K562 (cell line): ENCODE data around the gene RGL2. TPM values are rescaled to one million over a fixed set of nuclear protein-coding genes. Genes with fewer than 3 reads are reported as not detected.

Source experiments
- CBX5 ChIP-seq: IDR thresholded peaks from 2 replicates; pipeline ENCODE4 v1.6.1; 2014; ENCODE audit warnings: low read depth, borderline replicate concordance
- CC2D1A ChIP-seq: fragments of 450-650 bp; IDR thresholded peaks from 2 replicates; pipeline ENCODE4 v1.6.1; 2017; ENCODE audit warnings: mild to moderate bottlenecking
- CHD2 ChIP-seq: IDR thresholded peaks from 2 replicates; pipeline ENCODE4 v1.6.1; 2011; ENCODE audit warnings: low read depth, low read length
- E2F3 ChIP-seq: fragments of 250-450 bp; sonication (Bioruptor Pico); IDR thresholded peaks from 2 replicates; pipeline ENCODE4 v1.4.0; 2020; ENCODE audit warnings: mild to moderate bottlenecking
- IRF2 ChIP-seq: sonication (generic); formaldehyde crosslinking; IDR thresholded peaks from 2 replicates; pipeline ENCODE4 v1.8.1; 2022; ENCODE audit warnings: mild to moderate bottlenecking, missing genetic modification reagents
- LEF1 ChIP-seq: fragments of 450-650 bp; IDR thresholded peaks from 2 replicates; pipeline ENCODE4 v1.6.1; 2016; ENCODE audit warnings: mild to moderate bottlenecking
- NCOA2 ChIP-seq, 2 experiments: fragments of 450-650 bp; IDR thresholded peaks; 2 replicates each; pipeline ENCODE4 v1.6.1; 2018; ENCODE audit warnings: mild to moderate bottlenecking in 2 of 2, moderate library complexity in 1 of 2; ENCODE audit not compliant: partially characterized antibody in 2 of 2
- PCBP2 ChIP-seq: fragments of 200-400 bp; formaldehyde crosslinking; IDR thresholded peaks from 2 replicates; pipeline ENCODE4 v1.6.1; 2018; ENCODE audit warnings: low read length, low read depth, mild to moderate bottlenecking, moderate library complexity; ENCODE audit not compliant: poor library complexity, severe bottlenecking
- SIX5 ChIP-seq, 2 experiments: IDR thresholded peaks; 2 replicates each; pipeline ENCODE4 v1.6.1; 2011; ENCODE audit warnings: low read length in 2 of 2, borderline replicate concordance in 1 of 2, low read depth in 1 of 2, mild to moderate bottlenecking in 1 of 2, moderate library complexity in 1 of 2; ENCODE audit not compliant: insufficient read depth in 1 of 2
- SMAD4 ChIP-seq: fragments of 250-450 bp; sonication (Bioruptor Pico); conservative IDR thresholded peaks from 2 replicates; pipeline ENCODE4 v1.8.0; 2021; ENCODE audit warnings: inconsistent platforms, mild to moderate bottlenecking, moderate library complexity
- TCF7 ChIP-seq: sonication (generic); IDR thresholded peaks from 2 replicates; pipeline ENCODE4 v1.6.1; 2016; ENCODE audit warnings: antibody characterized with exemption, borderline replicate concordance
- TGIF2 ChIP-seq: sonication (generic); formaldehyde crosslinking; IDR thresholded peaks from 2 replicates; pipeline ENCODE4 v1.8.1; 2022; ENCODE audit warnings: mild to moderate bottlenecking, missing genetic modification reagents, moderate library complexity
- ZC3H4 ChIP-seq: sonication (generic); formaldehyde crosslinking; IDR thresholded peaks from 2 replicates; pipeline ENCODE4 v1.9.0; 2021; ENCODE audit warnings: missing genetic modification reagents, borderline replicate concordance
- ZC3H8 ChIP-seq: fragments of 450-650 bp; IDR thresholded peaks from 2 replicates; pipeline ENCODE4 v1.6.1; 2017
- ZNF41 ChIP-seq: fragments of 250-450 bp; sonication (Bioruptor Pico); conservative IDR thresholded peaks from 2 replicates; pipeline ENCODE4 v1.4.0; 2020; ENCODE audit warnings: mild to moderate bottlenecking
- ZNF830 ChIP-seq: fragments of 250-450 bp; sonication (Bioruptor Pico); IDR thresholded peaks from 2 replicates; pipeline ENCODE4 v1.5.0; 2021; ENCODE audit warnings: mild to moderate bottlenecking
- polyA plus RNA-seq, 8 experiments: library from polyadenylated mRNA; depleted of rRNA in 4 of 8; stranded (reverse) in 5 of 8; unstranded in 3 of 8; fragments of >200 nt; fragmentation: Nextera tagmentation in 2 of 8; fragmentation: Illumina TruSeq in 1 of 8; extraction: Ambion mirVana in 2 of 8; extraction: Trizol in 1 of 8; gene quantifications; 2 replicates each; pipeline versions ENCODE4 v1.2.1 to v1.2.3, GENCODE V29; 2011 to 2014; ENCODE audit warnings: inconsistent platforms in 1 of 8, missing spikeins in 1 of 8
- total RNA-seq, 7 experiments: library from RNA; depleted of rRNA in 6 of 7; stranded (reverse); fragments of >200 nt in 6 of 7; fragmentation: Illumina TruSeq in 2 of 7; extraction: Trizol in 2 of 7; gene quantifications; 2 replicates each; pipeline versions ENCODE4 v1.2.1 to v1.2.3, GENCODE V29; 2011 to 2021; ENCODE audit warnings: low replicate concordance in 1 of 7
- TF ChIP-seq, protein P1 (sequence below): fragments of 450-650 bp; IDR thresholded peaks from 2 replicates; pipeline ENCODE4 v1.6.1; 2016; ENCODE audit warnings: missing biosample characterization, missing genetic modification characterization
- TF ChIP-seq, protein P2 (sequence below): fragments of 450-650 bp; IDR thresholded peaks from 2 replicates; pipeline ENCODE4 v1.6.1; 2016; ENCODE audit warnings: borderline replicate concordance
- TF ChIP-seq, protein P3 (sequence below): fragments of 250-450 bp; sonication (Bioruptor Pico); IDR thresholded peaks from 2 replicates; pipeline ENCODE4 v1.9.0; 2021; ENCODE audit warnings: mild to moderate bottlenecking
- TF ChIP-seq, protein P4 (sequence below): sonication (generic); formaldehyde crosslinking; IDR thresholded peaks from 2 replicates; pipeline ENCODE4 v1.8.0; 2022; ENCODE audit warnings: mild to moderate bottlenecking, missing genetic modification reagents

Gene RGL2
- total and polyA plus RNA-seq, 9 of the 15 experiments (the other 6 are each of a cell fraction or from before 2014, with no cell fraction given): 1.8 to 57.1 (median 19.5) TPM

DNA sequence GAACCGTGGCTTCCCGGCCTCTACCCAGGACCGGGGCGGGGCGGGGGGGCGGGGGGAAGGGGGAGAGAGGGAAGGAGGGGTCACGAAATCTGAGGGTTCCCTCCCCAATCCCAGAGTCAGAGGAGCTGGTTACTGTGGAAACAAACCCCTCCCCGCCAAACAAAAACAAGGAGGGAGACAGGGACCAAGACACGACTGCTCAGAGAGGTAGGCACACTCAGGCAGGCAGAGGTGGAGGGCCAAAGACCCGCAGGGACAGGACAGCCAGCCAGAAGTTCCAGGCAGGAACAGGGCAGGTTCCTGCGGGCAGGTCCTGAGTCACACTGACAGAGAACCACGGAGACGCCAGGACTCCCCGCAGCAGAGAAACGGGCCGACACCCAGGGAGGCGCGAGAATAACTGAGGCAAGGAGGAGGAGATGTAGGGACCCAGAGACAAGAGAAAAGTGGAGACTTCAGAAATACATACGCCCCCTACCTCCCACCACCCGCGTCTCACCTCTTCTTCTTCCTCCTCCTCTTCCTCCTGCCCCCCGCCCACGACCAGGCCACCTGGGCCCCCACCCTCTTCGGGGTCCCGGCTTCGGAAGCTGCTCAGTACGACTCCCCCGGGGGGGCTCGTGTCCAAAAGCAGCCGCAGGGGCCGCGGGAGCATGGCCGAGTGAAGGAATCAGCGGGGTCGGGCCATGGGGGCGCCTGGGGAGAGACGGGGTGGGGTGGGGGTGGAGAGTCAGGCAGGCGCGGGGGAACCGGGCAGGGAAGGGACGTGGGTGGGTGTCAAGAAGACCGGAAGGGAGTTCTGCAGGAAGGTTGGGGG lies 578 bp downstream of the RGL2 start (continued):
- no peak for TF ChIP-seq TGIF2 (CRISPR knock-in tag)
- TF ChIP-seq LEF1: peak; percentile 57; the same call in 1 of the 2 replicates
- TF ChIP-seq, protein P1, sequence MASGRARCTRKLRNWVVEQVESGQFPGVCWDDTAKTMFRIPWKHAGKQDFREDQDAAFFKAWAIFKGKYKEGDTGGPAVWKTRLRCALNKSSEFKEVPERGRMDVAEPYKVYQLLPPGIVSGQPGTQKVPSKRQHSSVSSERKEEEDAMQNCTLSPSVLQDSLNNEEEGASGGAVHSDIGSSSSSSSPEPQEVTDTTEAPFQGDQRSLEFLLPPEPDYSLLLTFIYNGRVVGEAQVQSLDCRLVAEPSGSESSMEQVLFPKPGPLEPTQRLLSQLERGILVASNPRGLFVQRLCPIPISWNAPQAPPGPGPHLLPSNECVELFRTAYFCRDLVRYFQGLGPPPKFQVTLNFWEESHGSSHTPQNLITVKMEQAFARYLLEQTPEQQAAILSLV (tag): no peak
- TF ChIP-seq E2F3 (CRISPR knock-in tag): no peak
- no peak for TF ChIP-seq PCBP2
- TF ChIP-seq CBX5: no peak
- peak; percentile 30; the same call in 1 of the 2 replicates for TF ChIP-seq ZC3H8
- TF ChIP-seq, protein P2, sequence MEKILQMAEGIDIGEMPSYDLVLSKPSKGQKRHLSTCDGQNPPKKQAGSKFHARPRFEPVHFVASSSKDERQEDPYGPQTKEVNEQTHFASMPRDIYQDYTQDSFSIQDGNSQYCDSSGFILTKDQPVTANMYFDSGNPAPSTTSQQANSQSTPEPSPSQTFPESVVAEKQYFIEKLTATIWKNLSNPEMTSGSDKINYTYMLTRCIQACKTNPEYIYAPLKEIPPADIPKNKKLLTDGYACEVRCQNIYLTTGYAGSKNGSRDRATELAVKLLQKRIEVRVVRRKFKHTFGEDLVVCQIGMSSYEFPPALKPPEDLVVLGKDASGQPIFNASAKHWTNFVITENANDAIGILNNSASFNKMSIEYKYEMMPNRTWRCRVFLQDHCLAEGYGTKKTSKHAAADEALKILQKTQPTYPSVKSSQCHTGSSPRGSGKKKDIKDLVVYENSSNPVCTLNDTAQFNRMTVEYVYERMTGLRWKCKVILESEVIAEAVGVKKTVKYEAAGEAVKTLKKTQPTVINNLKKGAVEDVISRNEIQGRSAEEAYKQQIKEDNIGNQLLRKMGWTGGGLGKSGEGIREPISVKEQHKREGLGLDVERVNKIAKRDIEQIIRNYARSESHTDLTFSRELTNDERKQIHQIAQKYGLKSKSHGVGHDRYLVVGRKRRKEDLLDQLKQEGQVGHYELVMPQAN: peak; percentile 92
- TF ChIP-seq CC2D1A: peak; percentile 18; the same call in 1 of the 2 replicates
- TF ChIP-seq CHD2: peak; percentile 33; the same call in 1 of the 2 replicates
- TF ChIP-seq TCF7: no peak
- TF ChIP-seq, protein P3, sequence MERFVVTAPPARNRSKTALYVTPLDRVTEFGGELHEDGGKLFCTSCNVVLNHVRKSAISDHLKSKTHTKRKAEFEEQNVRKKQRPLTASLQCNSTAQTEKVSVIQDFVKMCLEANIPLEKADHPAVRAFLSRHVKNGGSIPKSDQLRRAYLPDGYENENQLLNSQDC (CRISPR knock-in tag): no peak
- TF ChIP-seq SMAD4 (CRISPR knock-in tag): peak; percentile 33
- no peak for TF ChIP-seq NCOA2 (IDR thresholded peaks at IDR 0.05; ENCODE audit: partially characterized antibody in 2 of 2)
- no peak for TF ChIP-seq ZNF41 (CRISPR knock-in tag)
- TF ChIP-seq ZNF830: peak; percentile 86; the same call in 1 of the 2 replicates
- TF ChIP-seq SIX5 (IDR thresholded peaks at IDR 0.05; ENCODE audit: borderline replicate concordance in 1 of 2, insufficient read depth in 1 of 2, low read depth in 1 of 2, low read length in 2 of 2): no peak
- TF ChIP-seq, protein P4, sequence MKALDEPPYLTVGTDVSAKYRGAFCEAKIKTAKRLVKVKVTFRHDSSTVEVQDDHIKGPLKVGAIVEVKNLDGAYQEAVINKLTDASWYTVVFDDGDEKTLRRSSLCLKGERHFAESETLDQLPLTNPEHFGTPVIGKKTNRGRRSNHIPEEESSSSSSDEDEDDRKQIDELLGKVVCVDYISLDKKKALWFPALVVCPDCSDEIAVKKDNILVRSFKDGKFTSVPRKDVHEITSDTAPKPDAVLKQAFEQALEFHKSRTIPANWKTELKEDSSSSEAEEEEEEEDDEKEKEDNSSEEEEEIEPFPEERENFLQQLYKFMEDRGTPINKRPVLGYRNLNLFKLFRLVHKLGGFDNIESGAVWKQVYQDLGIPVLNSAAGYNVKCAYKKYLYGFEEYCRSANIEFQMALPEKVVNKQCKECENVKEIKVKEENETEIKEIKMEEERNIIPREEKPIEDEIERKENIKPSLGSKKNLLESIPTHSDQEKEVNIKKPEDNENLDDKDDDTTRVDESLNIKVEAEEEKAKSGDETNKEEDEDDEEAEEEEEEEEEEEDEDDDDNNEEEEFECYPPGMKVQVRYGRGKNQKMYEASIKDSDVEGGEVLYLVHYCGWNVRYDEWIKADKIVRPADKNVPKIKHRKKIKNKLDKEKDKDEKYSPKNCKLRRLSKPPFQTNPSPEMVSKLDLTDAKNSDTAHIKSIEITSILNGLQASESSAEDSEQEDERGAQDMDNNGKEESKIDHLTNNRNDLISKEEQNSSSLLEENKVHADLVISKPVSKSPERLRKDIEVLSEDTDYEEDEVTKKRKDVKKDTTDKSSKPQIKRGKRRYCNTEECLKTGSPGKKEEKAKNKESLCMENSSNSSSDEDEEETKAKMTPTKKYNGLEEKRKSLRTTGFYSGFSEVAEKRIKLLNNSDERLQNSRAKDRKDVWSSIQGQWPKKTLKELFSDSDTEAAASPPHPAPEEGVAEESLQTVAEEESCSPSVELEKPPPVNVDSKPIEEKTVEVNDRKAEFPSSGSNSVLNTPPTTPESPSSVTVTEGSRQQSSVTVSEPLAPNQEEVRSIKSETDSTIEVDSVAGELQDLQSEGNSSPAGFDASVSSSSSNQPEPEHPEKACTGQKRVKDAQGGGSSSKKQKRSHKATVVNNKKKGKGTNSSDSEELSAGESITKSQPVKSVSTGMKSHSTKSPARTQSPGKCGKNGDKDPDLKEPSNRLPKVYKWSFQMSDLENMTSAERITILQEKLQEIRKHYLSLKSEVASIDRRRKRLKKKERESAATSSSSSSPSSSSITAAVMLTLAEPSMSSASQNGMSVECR: peak; percentile 59; the same call in 1 of the 2 replicates
- TF ChIP-seq IRF2 (CRISPR knock-in tag): no peak
- TF ChIP-seq ZC3H4 (CRISPR knock-in tag): 0 out of 2 replicates have a peak, but pooled peaks have one; percentile 25
